ENCODE measurements around the gene ATXN1.
"Not testable (repeated sequence)": the region's sequence is repeated elsewhere in the genome, so short reads cannot be mapped to it uniquely, and the experiment has no call there.

Gene ATXN1

GRCh38 chr6:16399158-16399557, 362.1 kb downstream of the ATXN1 start:
- no peak for DNase-seq

- peak; percentile 80 for DNase-seq
These were observed 362.7 kb downstream of the ATXN1 start for GRCh38 chr6:16398587-16398986.

GRCh38 chr6:16397623-16398022, 363.6 kb downstream of the ATXN1 start:
- no peak for DNase-seq

GRCh38 chr6:16396497-16397319, 364.6 kb downstream of the ATXN1 start:
- DNase-seq, result no peak

GRCh38 chr6:16394632-16395031, 366.6 kb downstream of the ATXN1 start:
- no peak for DNase-seq

GRCh38 chr6:16393326-16393725, 367.9 kb downstream of the ATXN1 start:
- DNase-seq, result no peak

GRCh38 chr6:16392010-16392409, 369.2 kb downstream of the ATXN1 start:
- DNase-seq, result no peak

- peak; percentile 31 for DNase-seq
These were observed 369.8 kb downstream of the ATXN1 start for GRCh38 chr6:16391451-16391912.

GRCh38 chr6:16390909-16391450, 370.3 kb downstream of the ATXN1 start:
- not testable (repeated sequence) for DNase-seq

GRCh38 chr6:16389642-16390041, 371.6 kb downstream of the ATXN1 start:
- DNase-seq, result no peak

- peak; percentile 64 for DNase-seq
These were observed 372.8 kb downstream of the ATXN1 start for GRCh38 chr6:16388488-16388887.

- peak; percentile 23 for DNase-seq
These were observed 375.2 kb downstream of the ATXN1 start for GRCh38 chr6:16386057-16386456.

- no peak for DNase-seq
These were observed 377.6 kb downstream of the ATXN1 start for GRCh38 chr6:16383607-16384206.

- DNase-seq, result not testable (repeated sequence)
These were observed 379.3 kb downstream of the ATXN1 start for GRCh38 chr6:16381968-16382367.

GRCh38 chr6:16380220-16380809, 380.9 kb downstream of the ATXN1 start:
- no peak for DNase-seq

- not testable (repeated sequence) for DNase-seq
These were observed 382.9 kb downstream of the ATXN1 start for GRCh38 chr6:16378360-16378759.

- DNase-seq, result no peak
These were observed 383.8 kb downstream of the ATXN1 start for GRCh38 chr6:16377470-16377869.

- DNase-seq, result no peak
These were observed 385.4 kb downstream of the ATXN1 start for GRCh38 chr6:16375843-16376242.

GRCh38 chr6:16375206-16375605, 386.1 kb downstream of the ATXN1 start:
- DNase-seq, result no peak

GRCh38 chr6:16374461-16375200, 386.6 kb downstream of the ATXN1 start:
- no peak for DNase-seq

GRCh38 chr6:16374016-16374415, 387.2 kb downstream of the ATXN1 start:
- DNase-seq, result no peak

- no peak for DNase-seq
These were observed 389.1 kb downstream of the ATXN1 start for GRCh38 chr6:16372029-16372776.
